Measurements from ENCODE around the gene SDHC. TPM values are rescaled to one million over a fixed set of nuclear protein-coding genes. Genes with fewer than 3 reads are reported as not detected.

SDHC gene
- total and polyA plus RNA-seq, 2 of the 8 experiments (the other 6 are each of a cell fraction or from before 2014, with no cell fraction given), result 224 to 305 TPM

GRCh38 chr1:161359291-161359690, 45.1 kb downstream of the SDHC start:
- Histone ChIP-seq H3K36me3 (ENCODE audit: control insufficient read depth in 2 of 4, insufficient read depth in 4 of 4, low read length in 3 of 4) (peaks cover 0 to 5% (median 2%) of the 10 kb centered on the region in 4 experiments; a peak in 1 of 8 replicates), H3K56ac (replicated peaks; ENCODE audit: insufficient read length, low read depth, low read length) (no peak overlapping the region), H2BK120ac (replicated peaks; ENCODE audit: low read depth, low read length) (no peak overlapping the region), H3K4me3 (ENCODE audit: extremely low read depth in 1 of 4, insufficient read depth in 2 of 4, low read depth in 3 of 4, low read length in 4 of 4) (no peak overlapping the region), H3K14ac (ENCODE audit: insufficient read length) (no peak overlapping the region), H3K79me2 (ENCODE audit: control insufficient read depth in 1 of 2, insufficient read depth in 2 of 2, low read length in 2 of 2) (0 out of 4 replicates have a peak, but pooled peaks cover 0 to 2% of the 10 kb centered on the region in 2 experiments), H2BK12ac (ENCODE audit: low read depth, low read length) (no peak overlapping the region), H3K23me2 (ENCODE audit: low read depth, low read length) (no peaks in the 10 kb centered on the region), H2AFZ (ENCODE audit: low read length) (no peak overlapping the region), H3K4me2 (ENCODE audit: insufficient read depth in 1 of 2, low read depth in 2 of 2, low read length in 2 of 2) (no peak overlapping the region), H3K23ac (ENCODE audit: insufficient read length) (no peak overlapping the region), H4K20me1 (replicated peaks in 1 of 2; ENCODE audit: control insufficient read depth in 1 of 2, insufficient read depth in 2 of 2, low read length in 2 of 2) (no peaks in the 10 kb centered on the region), H3K27ac (ENCODE audit: low read depth, low read length) (no peak overlapping the region), H2BK5ac (ENCODE audit: low read depth, low read length) (no peak overlapping the region), H4K8ac (ENCODE audit: extremely low read depth, insufficient read depth, low read length) (no peak overlapping the region), H3K4ac (replicated peaks; ENCODE audit: insufficient read length, low read depth, low read length) (no peak overlapping the region), H3K9me3 (ENCODE audit: insufficient read depth in 2 of 2, low read depth in 1 of 2, low read length in 1 of 2) (no peaks in the 10 kb centered on the region), H2BK15ac (ENCODE audit: low read length) (no peak overlapping the region), H3K18ac (ENCODE audit: extremely low read depth, low read length) (no peak overlapping the region), H3K9ac (replicated peaks in 1 of 4; ENCODE audit: extremely low read depth in 1 of 4, low read depth in 3 of 4, low read length in 3 of 4) (no peak overlapping the region), H3K4me1 (replicated peaks in 1 of 4; ENCODE audit: control insufficient read depth in 3 of 4, insufficient read depth in 4 of 4, low read length in 3 of 4) (no peaks in the 10 kb centered on the region), H4K5ac (ENCODE audit: insufficient read length, low read depth, low read length) (no peak overlapping the region), H3K79me1 (ENCODE audit: low read depth, low read length) (no peaks in the 10 kb centered on the region), H2AK5ac (ENCODE audit: low read depth, low read length) (no peak overlapping the region), H2BK20ac (ENCODE audit: low read length) (no peak overlapping the region), H4K91ac (replicated peaks; ENCODE audit: insufficient read length, low read length) (no peak overlapping the region), H3K27me3 (replicated peaks in 1 of 4; ENCODE audit: control insufficient read depth in 3 of 4, extremely low read depth in 1 of 4, insufficient read depth in 3 of 4, low read length in 3 of 4) (no peaks in the 10 kb centered on the region)
- ChIA-PET POLR2A (ENCODE audit: partially characterized antibody) (no interaction called here), CTCF (ENCODE audit: partially characterized antibody) (interaction anchor here (1.2 kb wide), 1 partner anchor 15 kb away, joined by 3 read pairs; no protein-coding TSS in a partner anchor)
- FAIRE-seq (no peak), DNase-seq (ENCODE audit: low read depth in 1 of 2, low spot score in 2 of 2) (no peak)
- TF ChIP-seq SP1 (IDR thresholded peaks at IDR 0.05; ENCODE audit: low read depth, low read length) (no peak), NRF1 (IDR thresholded peaks at IDR 0.05; ENCODE audit: low read depth, low read length) (no peak), JUND (IDR thresholded peaks at IDR 0.05; ENCODE audit: low read length) (no peak), HDAC6 (IDR thresholded peaks at IDR 0.05; ENCODE audit: low read depth, low read length) (no peak), PHF8 (conservative IDR thresholded peaks at IDR 0.05; ENCODE audit: low read depth, low read length) (no peak), ATF2 (IDR thresholded peaks at IDR 0.05; ENCODE audit: low read length) (no peak), TBP (IDR thresholded peaks at IDR 0.05; ENCODE audit: low read depth, low read length) (no peak), TAF7 (optimal IDR thresholded peaks at IDR 0.05; ENCODE audit: borderline replicate concordance, low read depth, low read length) (no peak), CBX5 (IDR thresholded peaks at IDR 0.05; ENCODE audit: low read depth, low read length) (no peak), CBX8 (IDR thresholded peaks at IDR 0.05; ENCODE audit: borderline replicate concordance, low read depth, low read length) (no peak), CHD1 (IDR thresholded peaks at IDR 0.05; ENCODE audit: low read depth, low read length) (no peak), GTF2F1 (IDR thresholded peaks at IDR 0.05; ENCODE audit: borderline replicate concordance, low read depth, low read length) (no peak), EZH2 (IDR thresholded peaks at IDR 0.05; ENCODE audit: low read depth, low read length, severe bottlenecking) (no peak)

All from H1 (cell line).